ENCODE results near the gene IKBKG.
"Not testable (repeated sequence)": the region's sequence is repeated elsewhere in the genome, so short reads cannot be mapped to it uniquely, and the experiment has no call there.

The IKBKG gene

GRCh38 chrX:154529206-154529612 lies 18.2 kb upstream of the IKBKG start:
- H3K4me3 ChIP-seq (ENCODE audit: low read depth, low read length) = no peak overlapping the region
- peaks cover 39% of the 10 kb centered on the region for H3K9me3 ChIP-seq (ENCODE audit: control insufficient read depth, insufficient read depth, low read length)
- no peak overlapping the region for H3K27ac ChIP-seq (ENCODE audit: low read depth, low read length)
- peaks cover 7% of the 10 kb centered on the region; the same call in 1 of the 2 replicates for H3K4me1 ChIP-seq (ENCODE audit: control insufficient read depth, insufficient read depth, low read length)
- H3K9ac ChIP-seq (ENCODE audit: low read depth, low read length) = no peak overlapping the region
- peaks cover 24% of the 10 kb centered on the region for H3K36me3 ChIP-seq (ENCODE audit: control insufficient read depth, insufficient read depth, low read length)
- H3K27me3 ChIP-seq (ENCODE audit: control insufficient read depth, insufficient read depth, low read length) = peaks cover 12% of the 10 kb centered on the region; the same call in 1 of the 2 replicates

DNA sequence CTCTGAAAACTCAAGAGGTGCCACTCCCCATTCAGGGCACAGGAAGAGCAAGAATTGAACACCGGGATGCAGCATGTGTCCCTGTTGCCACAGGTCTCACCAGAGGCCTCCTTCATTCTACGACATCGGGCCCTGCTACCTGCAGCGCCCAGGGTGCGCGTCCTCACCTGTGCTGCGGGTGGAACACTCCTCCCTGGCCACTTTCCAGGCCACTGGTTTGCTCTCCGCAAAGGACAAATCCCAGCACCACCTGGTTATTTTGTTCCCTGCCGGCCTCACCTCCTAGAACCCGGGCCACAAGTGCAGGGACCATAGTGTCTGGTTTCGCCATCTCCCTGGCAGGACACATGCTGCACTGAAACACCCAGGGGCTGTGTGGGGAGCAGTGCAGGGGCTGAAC lies 17.1 kb upstream of the IKBKG start:
- Histone ChIP-seq H3K27ac (ENCODE audit: low read depth, low read length) (no peak overlapping the region), H3K4me1 (ENCODE audit: control insufficient read depth, insufficient read depth, low read length) (peaks cover 7% of the 10 kb centered on the region; the same call in 1 of the 2 replicates), H3K36me3 (ENCODE audit: control insufficient read depth, insufficient read depth, low read length) (peaks cover 29% of the 10 kb centered on the region), H3K27me3 (ENCODE audit: control insufficient read depth, insufficient read depth, low read length) (peaks cover 8% of the 10 kb centered on the region; the same call in 1 of the 2 replicates), H3K4me3 (ENCODE audit: low read depth, low read length) (no peak overlapping the region), H3K9me3 (ENCODE audit: control insufficient read depth, insufficient read depth, low read length) (peaks cover 39% of the 10 kb centered on the region), H3K9ac (ENCODE audit: low read depth, low read length) (no peak overlapping the region)

DNA sequence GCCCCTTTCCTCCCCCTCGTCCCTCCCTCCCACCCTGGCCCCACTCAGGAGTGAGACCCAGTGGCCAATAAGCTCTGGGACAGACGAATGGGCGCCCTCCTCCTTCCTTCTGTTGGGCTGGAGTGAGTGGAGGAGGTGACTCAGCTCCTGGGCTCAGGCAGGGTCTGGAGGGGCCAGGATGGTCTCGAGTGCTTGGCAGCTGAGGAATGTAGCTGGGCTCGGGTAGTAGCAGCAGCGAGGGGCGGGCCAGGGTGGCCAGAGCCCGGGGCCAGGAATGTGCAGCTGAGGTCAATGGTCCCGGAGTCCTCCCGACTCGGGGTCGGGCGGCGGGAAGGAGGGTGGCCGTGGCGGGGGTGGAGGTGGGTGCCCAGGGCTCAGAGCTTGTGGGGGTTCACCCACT lies 15.8 kb upstream of the IKBKG start:
- peaks cover 38% of the 10 kb centered on the region for H3K9me3 ChIP-seq (ENCODE audit: control insufficient read depth, insufficient read depth, low read length)
- H3K4me3 ChIP-seq (ENCODE audit: low read depth, low read length) = no peak overlapping the region
- H3K4me1 ChIP-seq (ENCODE audit: control insufficient read depth, insufficient read depth, low read length) = peaks cover 7% of the 10 kb centered on the region; the same call in 1 of the 2 replicates
- peaks cover 29% of the 10 kb centered on the region for H3K36me3 ChIP-seq (ENCODE audit: control insufficient read depth, insufficient read depth, low read length)
- H3K27ac ChIP-seq (ENCODE audit: low read depth, low read length) = no peak overlapping the region
- no peak overlapping the region for H3K9ac ChIP-seq (ENCODE audit: low read depth, low read length)
- no peaks in the 10 kb centered on the region for H3K27me3 ChIP-seq (ENCODE audit: control insufficient read depth, insufficient read depth, low read length)

- no peak overlapping the region for H3K9ac ChIP-seq (ENCODE audit: low read depth, low read length)
- no peaks in the 10 kb centered on the region for H3K27me3 ChIP-seq (ENCODE audit: control insufficient read depth, insufficient read depth, low read length)
- no peak overlapping the region for H3K4me3 ChIP-seq (ENCODE audit: low read depth, low read length)
- peaks cover 35% of the 10 kb centered on the region for H3K9me3 ChIP-seq (ENCODE audit: control insufficient read depth, insufficient read depth, low read length)
- no peak overlapping the region for H3K27ac ChIP-seq (ENCODE audit: low read depth, low read length)
- H3K4me1 ChIP-seq (ENCODE audit: control insufficient read depth, insufficient read depth, low read length) = no peaks in the 10 kb centered on the region
- peaks cover 29% of the 10 kb centered on the region for H3K36me3 ChIP-seq (ENCODE audit: control insufficient read depth, insufficient read depth, low read length)
Observed at GRCh38 chrX:154532690-154533089, 14.7 kb upstream of the IKBKG start.

DNA sequence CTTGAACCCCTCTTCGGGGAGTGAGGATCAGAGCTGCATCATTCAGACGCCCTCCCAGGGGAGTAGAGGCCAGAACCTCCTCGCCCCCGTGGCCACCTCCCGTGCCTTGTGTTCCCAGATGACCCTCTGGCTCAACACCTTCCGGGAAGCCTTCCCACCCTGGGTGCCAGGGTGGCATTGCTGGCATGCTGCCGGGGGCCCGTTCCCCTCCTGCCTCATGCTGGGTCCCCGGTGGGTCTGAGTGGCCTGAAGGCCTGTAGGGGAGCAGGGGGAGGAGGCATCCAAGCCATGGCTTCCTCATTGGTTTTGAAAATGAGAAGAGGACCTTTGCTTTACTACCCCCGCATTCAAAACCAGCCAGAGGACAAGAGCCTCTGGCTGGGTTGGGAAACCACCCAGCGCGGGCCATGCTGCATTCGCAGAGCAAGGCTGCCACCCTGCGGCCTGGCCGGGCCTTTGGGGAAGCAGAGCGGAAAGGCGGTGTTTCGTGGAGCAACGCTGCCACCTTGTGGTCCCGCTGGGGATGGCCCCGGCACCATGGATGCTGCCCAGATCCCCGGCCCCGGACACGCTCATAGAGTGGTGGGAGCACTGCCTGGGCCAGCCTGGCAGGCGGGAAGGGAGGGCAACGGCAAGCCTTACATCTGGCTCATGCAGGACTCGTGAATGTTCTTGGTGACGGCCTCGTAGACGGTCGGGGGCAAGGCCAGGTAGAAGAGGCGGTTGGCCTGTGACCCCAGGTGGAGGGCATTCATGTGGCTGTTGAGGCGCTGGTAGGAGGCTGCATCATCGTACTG lies 12.7 kb upstream of the IKBKG start:
- Histone ChIP-seq H3K36me3 (ENCODE audit: control insufficient read depth, insufficient read depth, low read length) (peaks cover 33% of the 10 kb centered on the region), H3K27ac (ENCODE audit: low read depth, low read length) (no peak overlapping the region), H3K4me3 (ENCODE audit: low read depth, low read length) (no peak overlapping the region), H3K4me1 (ENCODE audit: control insufficient read depth, insufficient read depth, low read length) (no peaks in the 10 kb centered on the region), H3K9me3 (ENCODE audit: control insufficient read depth, insufficient read depth, low read length) (peaks cover 28% of the 10 kb centered on the region), H3K9ac (ENCODE audit: low read depth, low read length) (no peak overlapping the region), H3K27me3 (ENCODE audit: control insufficient read depth, insufficient read depth, low read length) (no peaks in the 10 kb centered on the region)

GRCh38 chrX:154535892-154536291 lies 11.5 kb upstream of the IKBKG start:
- H3K4me3 ChIP-seq (ENCODE audit: low read depth, low read length) = no peak overlapping the region
- H3K36me3 ChIP-seq (ENCODE audit: control insufficient read depth, insufficient read depth, low read length) = peaks cover 31% of the 10 kb centered on the region
- peaks cover 28% of the 10 kb centered on the region for H3K9me3 ChIP-seq (ENCODE audit: control insufficient read depth, insufficient read depth, low read length)
- no peaks in the 10 kb centered on the region for H3K27me3 ChIP-seq (ENCODE audit: control insufficient read depth, insufficient read depth, low read length)
- H3K9ac ChIP-seq (ENCODE audit: low read depth, low read length) = no peak overlapping the region
- H3K4me1 ChIP-seq (ENCODE audit: control insufficient read depth, insufficient read depth, low read length) = no peaks in the 10 kb centered on the region
- H3K27ac ChIP-seq (ENCODE audit: low read depth, low read length) = no peak overlapping the region

DNA sequence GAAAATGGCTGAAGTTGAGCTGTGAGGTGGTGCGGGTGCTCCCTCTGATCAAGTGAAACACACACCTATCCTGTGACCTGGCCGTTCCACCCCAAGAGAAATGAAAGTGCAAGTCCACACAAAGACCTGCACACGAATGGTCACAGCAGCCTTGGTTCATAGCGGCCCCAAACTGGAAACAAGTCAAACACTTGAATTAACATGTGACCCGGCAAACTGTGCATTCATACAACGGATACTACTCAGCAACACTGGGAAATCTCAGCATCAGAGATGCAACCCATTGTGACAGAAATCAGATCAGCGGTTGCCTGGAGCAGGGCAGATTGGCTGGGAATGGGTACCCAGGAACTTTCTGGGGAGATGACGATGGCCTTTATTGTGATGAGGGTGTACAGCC lies 8.3 kb upstream of the IKBKG start:
- peaks cover 26% of the 10 kb centered on the region for H3K36me3 ChIP-seq (ENCODE audit: control insufficient read depth, insufficient read depth, low read length)
- peaks cover 32% of the 10 kb centered on the region for H3K9me3 ChIP-seq (ENCODE audit: control insufficient read depth, insufficient read depth, low read length)
- H3K27ac ChIP-seq (ENCODE audit: low read depth, low read length) = no peak overlapping the region
- H3K4me1 ChIP-seq (ENCODE audit: control insufficient read depth, insufficient read depth, low read length) = no peaks in the 10 kb centered on the region
- H3K27me3 ChIP-seq (ENCODE audit: control insufficient read depth, insufficient read depth, low read length) = no peaks in the 10 kb centered on the region
- H3K9ac ChIP-seq (ENCODE audit: low read depth, low read length) = no peak overlapping the region
- H3K4me3 ChIP-seq (ENCODE audit: low read depth, low read length) = no peak overlapping the region

- not testable (repeated sequence) for H3K27me3 ChIP-seq (ENCODE audit: control insufficient read depth, insufficient read depth, low read length); H3K4me3 ChIP-seq (ENCODE audit: low read depth, low read length); H3K27ac ChIP-seq (ENCODE audit: low read depth, low read length); H3K9ac ChIP-seq (ENCODE audit: low read depth, low read length); H3K4me1 ChIP-seq (ENCODE audit: control insufficient read depth, insufficient read depth, low read length)
- peaks cover 29% of the 10 kb centered on the region for H3K36me3 ChIP-seq (ENCODE audit: control insufficient read depth, insufficient read depth, low read length)
- peaks cover 32% of the 10 kb centered on the region for H3K9me3 ChIP-seq (ENCODE audit: control insufficient read depth, insufficient read depth, low read length)
Observed at GRCh38 chrX:154540365-154540764, 7.1 kb upstream of the IKBKG start.

GRCh38 chrX:154540897-154541535 lies 6.4 kb upstream of the IKBKG start:
- H3K9ac ChIP-seq (ENCODE audit: low read depth, low read length) = no peak overlapping the region
- no peaks in the 10 kb centered on the region for H3K27me3 ChIP-seq (ENCODE audit: control insufficient read depth, insufficient read depth, low read length)
- H3K27ac ChIP-seq (ENCODE audit: low read depth, low read length) = peak overlapping the region; percentile 46
- H3K9me3 ChIP-seq (ENCODE audit: control insufficient read depth, insufficient read depth, low read length) = peaks cover 30% of the 10 kb centered on the region
- H3K4me3 ChIP-seq (ENCODE audit: low read depth, low read length) = no peak overlapping the region
- peaks cover 29% of the 10 kb centered on the region for H3K36me3 ChIP-seq (ENCODE audit: control insufficient read depth, insufficient read depth, low read length)
- no peaks in the 10 kb centered on the region for H3K4me1 ChIP-seq (ENCODE audit: control insufficient read depth, insufficient read depth, low read length)

- H3K36me3 ChIP-seq (ENCODE audit: control insufficient read depth, insufficient read depth, low read length) = peaks cover 29% of the 10 kb centered on the region
- H3K4me3 ChIP-seq (ENCODE audit: low read depth, low read length) = no peak overlapping the region
- no peaks in the 10 kb centered on the region for H3K27me3 ChIP-seq (ENCODE audit: control insufficient read depth, insufficient read depth, low read length)
- H3K9me3 ChIP-seq (ENCODE audit: control insufficient read depth, insufficient read depth, low read length) = peaks cover 27% of the 10 kb centered on the region
- H3K27ac ChIP-seq (ENCODE audit: low read depth, low read length) = peak overlapping the region; percentile 46
- no peak overlapping the region for H3K9ac ChIP-seq (ENCODE audit: low read depth, low read length)
- H3K4me1 ChIP-seq (ENCODE audit: control insufficient read depth, insufficient read depth, low read length) = no peaks in the 10 kb centered on the region
Observed at GRCh38 chrX:154541589-154541895, 5.9 kb upstream of the IKBKG start.

DNA sequence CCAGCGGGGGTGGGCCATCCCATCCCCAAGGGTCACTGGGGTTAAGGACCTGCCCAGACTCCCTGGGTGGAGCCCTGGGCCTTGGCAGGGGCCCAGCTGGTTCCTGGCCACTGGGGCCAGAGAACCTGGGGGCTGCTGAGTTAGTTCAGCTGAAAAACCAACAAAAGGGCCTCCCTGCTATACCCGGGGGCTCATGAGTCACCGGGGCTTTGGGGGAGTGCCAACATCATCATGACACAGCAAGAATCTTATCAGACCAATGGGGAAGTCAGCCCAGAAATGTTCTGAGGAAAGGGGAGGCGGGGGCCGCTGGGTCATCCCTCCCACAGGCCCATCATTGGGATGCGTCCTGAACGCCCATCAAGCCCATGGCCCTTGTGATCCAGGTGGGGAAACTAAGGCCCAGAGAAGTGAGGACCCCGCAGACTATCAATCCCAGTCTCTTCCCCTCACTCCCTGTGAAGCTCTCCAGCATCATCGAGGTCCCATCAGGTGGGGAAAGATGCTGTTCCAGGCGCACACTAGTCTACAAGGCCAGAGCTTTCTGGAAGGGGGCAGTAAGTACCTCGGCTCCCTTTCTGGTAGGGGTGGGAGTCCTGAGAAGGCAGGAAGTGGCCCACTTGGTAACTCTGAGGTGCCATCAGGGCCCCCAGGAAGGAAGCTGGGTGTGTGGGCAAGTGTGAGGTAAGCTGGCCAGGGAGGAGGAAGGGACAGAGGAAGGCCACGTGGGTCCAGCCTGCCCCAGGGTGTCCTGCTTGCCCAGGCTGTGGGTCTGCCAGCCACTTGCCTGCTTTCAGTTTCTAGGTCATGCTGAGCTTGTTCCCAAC lies 5.3 kb upstream of the IKBKG start:
- Histone ChIP-seq H3K9ac (ENCODE audit: low read depth, low read length) (no peak overlapping the region), H3K27ac (ENCODE audit: low read depth, low read length) (peak overlapping the region; percentile 46), H3K27me3 (ENCODE audit: control insufficient read depth, insufficient read depth, low read length) (no peaks in the 10 kb centered on the region), H3K4me3 (ENCODE audit: low read depth, low read length) (no peak overlapping the region), H3K36me3 (ENCODE audit: control insufficient read depth, insufficient read depth, low read length) (peaks cover 29% of the 10 kb centered on the region), H3K4me1 (ENCODE audit: control insufficient read depth, insufficient read depth, low read length) (no peaks in the 10 kb centered on the region), H3K9me3 (ENCODE audit: control insufficient read depth, insufficient read depth, low read length) (peaks cover 27% of the 10 kb centered on the region)

Data from HUES48 (cell line).